HepG2 (cell line): ENCODE measurements around the gene COX4I1.

Experiments used
- EHMT2 ChIP-seq: fragments of 200-600 bp; sonication (generic); IDR thresholded peaks from 2 replicates; pipeline ENCODE4 v1.7.0; 2017; ENCODE audit warnings: antibody characterized with exemption, low read depth, low read length, borderline replicate concordance
- FLYWCH1 ChIP-seq: sonication (generic); formaldehyde crosslinking; IDR thresholded peaks from 2 replicates; pipeline ENCODE4 v1.8.1; 2023; ENCODE audit warnings: mild to moderate bottlenecking, missing genetic modification reagents
- POLR2AphosphoS5 ChIP-seq: IDR thresholded peaks from 2 replicates; pipeline ENCODE4 v1.6.1; 2012; ENCODE audit warnings: low read depth, low read length
- RFX5 ChIP-seq: IDR thresholded peaks from 2 replicates; pipeline ENCODE4 v1.6.1; 2011; ENCODE audit warnings: low read depth, low read length, improper control_type of control experiment
- ZNF816 ChIP-seq: sonication (generic); formaldehyde crosslinking; IDR thresholded peaks from 2 replicates; pipeline ENCODE4 v1.8.0; 2022; ENCODE audit warnings: missing genetic modification reagents, mild to moderate bottlenecking, borderline replicate concordance
- TF ChIP-seq, protein P1 (sequence below): sonication (generic); formaldehyde crosslinking; IDR thresholded peaks from 2 replicates; pipeline ENCODE4 v1.5.0; 2020; ENCODE audit warnings: mild to moderate bottlenecking, missing genetic modification reagents, moderate library complexity
- TF ChIP-seq, protein P2 (sequence below): IDR thresholded peaks from 2 replicates; pipeline ENCODE4 v1.6.1; 2016; ENCODE audit warnings: low read depth
- TF ChIP-seq, protein P3 (sequence below): sonication (generic); formaldehyde crosslinking; IDR thresholded peaks from 2 replicates; pipeline ENCODE4 v1.8.1; 2023; ENCODE audit warnings: mild to moderate bottlenecking, missing genetic modification reagents, borderline replicate concordance

DNA sequence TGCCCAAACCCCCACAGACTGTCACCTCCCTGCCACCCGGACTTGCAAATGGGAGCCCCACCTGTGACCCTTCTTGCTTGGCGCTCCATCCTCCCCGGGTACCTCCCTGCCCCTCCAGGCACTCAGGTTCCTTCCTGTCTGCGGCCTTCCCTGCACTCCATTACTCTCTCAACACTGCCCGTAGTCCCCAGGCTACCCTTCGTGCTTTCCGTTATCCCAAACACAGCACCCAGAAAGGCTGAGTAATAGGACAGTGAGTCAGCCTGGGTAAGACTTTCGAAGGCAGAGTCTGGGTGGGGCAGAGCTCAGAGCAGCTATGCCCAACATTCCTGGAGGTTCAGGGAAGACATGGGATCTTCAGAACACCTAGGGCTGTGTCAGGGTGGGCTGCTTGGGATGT, 32.0 kb upstream of the COX4I1 start:
- TF ChIP-seq FLYWCH1 (CRISPR knock-in tag) (no peak), RFX5 (no peak), EHMT2 (no peak), ZNF816 (CRISPR knock-in tag) (no peak), POLR2AphosphoS5 (no peak)
- TF ChIP-seq, protein P1, sequence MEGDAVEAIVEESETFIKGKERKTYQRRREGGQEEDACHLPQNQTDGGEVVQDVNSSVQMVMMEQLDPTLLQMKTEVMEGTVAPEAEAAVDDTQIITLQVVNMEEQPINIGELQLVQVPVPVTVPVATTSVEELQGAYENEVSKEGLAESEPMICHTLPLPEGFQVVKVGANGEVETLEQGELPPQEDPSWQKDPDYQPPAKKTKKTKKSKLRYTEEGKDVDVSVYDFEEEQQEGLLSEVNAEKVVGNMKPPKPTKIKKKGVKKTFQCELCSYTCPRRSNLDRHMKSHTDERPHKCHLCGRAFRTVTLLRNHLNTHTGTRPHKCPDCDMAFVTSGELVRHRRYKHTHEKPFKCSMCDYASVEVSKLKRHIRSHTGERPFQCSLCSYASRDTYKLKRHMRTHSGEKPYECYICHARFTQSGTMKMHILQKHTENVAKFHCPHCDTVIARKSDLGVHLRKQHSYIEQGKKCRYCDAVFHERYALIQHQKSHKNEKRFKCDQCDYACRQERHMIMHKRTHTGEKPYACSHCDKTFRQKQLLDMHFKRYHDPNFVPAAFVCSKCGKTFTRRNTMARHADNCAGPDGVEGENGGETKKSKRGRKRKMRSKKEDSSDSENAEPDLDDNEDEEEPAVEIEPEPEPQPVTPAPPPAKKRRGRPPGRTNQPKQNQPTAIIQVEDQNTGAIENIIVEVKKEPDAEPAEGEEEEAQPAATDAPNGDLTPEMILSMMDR (CRISPR knock-in tag), result no peak
- TF ChIP-seq, protein P2, sequence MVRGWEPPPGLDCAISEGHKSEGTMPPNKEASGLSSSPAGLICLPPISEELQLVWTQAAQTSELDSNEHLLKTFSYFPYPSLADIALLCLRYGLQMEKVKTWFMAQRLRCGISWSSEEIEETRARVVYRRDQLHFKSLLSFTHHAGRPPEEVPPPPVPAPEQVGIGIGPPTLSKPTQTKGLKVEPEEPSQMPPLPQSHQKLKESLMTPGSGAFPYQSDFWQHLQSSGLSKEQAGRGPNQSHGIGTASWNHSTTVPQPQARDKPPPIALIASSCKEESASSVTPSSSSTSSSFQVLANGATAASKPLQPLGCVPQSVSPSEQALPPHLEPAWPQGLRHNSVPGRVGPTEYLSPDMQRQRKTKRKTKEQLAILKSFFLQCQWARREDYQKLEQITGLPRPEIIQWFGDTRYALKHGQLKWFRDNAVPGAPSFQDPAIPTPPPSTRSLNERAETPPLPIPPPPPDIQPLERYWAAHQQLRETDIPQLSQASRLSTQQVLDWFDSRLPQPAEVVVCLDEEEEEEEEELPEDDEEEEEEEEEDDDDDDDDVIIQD, result no peak
- TF ChIP-seq, protein P3, sequence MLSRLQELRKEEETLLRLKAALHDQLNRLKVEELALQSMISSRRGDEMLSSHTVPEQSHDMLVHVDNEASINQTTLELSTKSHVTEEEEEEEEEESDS, result no peak
